ENCODE results near the gene CHST9.
"Not testable (repeated sequence)": the region's sequence is repeated elsewhere in the genome, so short reads cannot be mapped to it uniquely, and the experiment has no call there.

The CHST9 gene

GRCh38 chr18:27009293-27009692 is 175.8 kb downstream of the CHST9 start:
- H3K4me3 Mint-ChIP-seq: no peak overlapping the region
- no peak overlapping the region for H3K27ac Mint-ChIP-seq
- peaks cover 11% of the 10 kb centered on the region for H3K9me3 Mint-ChIP-seq
- no peaks in the 10 kb centered on the region for H3K4me1 Mint-ChIP-seq
- no peaks in the 10 kb centered on the region for H3K36me3 Mint-ChIP-seq
- DNase-seq (ENCODE audit: low spot score in 2 of 2): no peak
- ATAC-seq: no peak

GRCh38 chr18:27008575-27008974 is 176.5 kb downstream of the CHST9 start:
- Mint-ChIP-seq H3K9me3 (peaks cover 15% of the 10 kb centered on the region), H3K4me3 (no peak overlapping the region), H3K27ac (no peak overlapping the region), H3K36me3 (no peaks in the 10 kb centered on the region), H3K4me1 (no peaks in the 10 kb centered on the region)
- ATAC-seq: no peak
- no peak for DNase-seq (ENCODE audit: low spot score in 2 of 2)

GRCh38 chr18:27007880-27008279 is 177.2 kb downstream of the CHST9 start:
- no peaks in the 10 kb centered on the region for H3K4me1 Mint-ChIP-seq
- no peak for ATAC-seq
- peaks cover 15% of the 10 kb centered on the region for H3K9me3 Mint-ChIP-seq
- DNase-seq (ENCODE audit: low spot score in 2 of 2): no peak
- H3K27ac Mint-ChIP-seq: no peak overlapping the region
- no peaks in the 10 kb centered on the region for H3K36me3 Mint-ChIP-seq
- H3K4me3 Mint-ChIP-seq: no peak overlapping the region

GRCh38 chr18:27005589-27005988 is 179.5 kb downstream of the CHST9 start:
- no peaks in the 10 kb centered on the region for H3K4me1 Mint-ChIP-seq
- peaks cover 16% of the 10 kb centered on the region for H3K9me3 Mint-ChIP-seq
- DNase-seq (ENCODE audit: low spot score in 2 of 2) (no peak), ATAC-seq (no peak)
- no peaks in the 10 kb centered on the region for H3K36me3 Mint-ChIP-seq
- H3K27ac Mint-ChIP-seq: no peak overlapping the region
- H3K4me3 Mint-ChIP-seq: no peak overlapping the region

GRCh38 chr18:27004056-27004829 is 180.9 kb downstream of the CHST9 start:
- no peak overlapping the region for H3K27ac Mint-ChIP-seq
- H3K4me1 Mint-ChIP-seq: no peaks in the 10 kb centered on the region
- H3K9me3 Mint-ChIP-seq: peaks cover 16% of the 10 kb centered on the region

GRCh38 chr18:26999797-27000196 is 185.3 kb downstream of the CHST9 start:
- no peak for ATAC-seq
- Mint-ChIP-seq H3K27ac (no peak overlapping the region), H3K4me1 (no peaks in the 10 kb centered on the region), H3K36me3 (no peaks in the 10 kb centered on the region), H3K4me3 (no peak overlapping the region), H3K9me3 (peaks cover 14% of the 10 kb centered on the region)
- DNase-seq (ENCODE audit: low spot score in 2 of 2): no peak

More at GRCh38 chr18:27004056-27004829, 180.9 kb downstream of the CHST9 start:
- DNase-seq (ENCODE audit: low spot score in 2 of 2) (no peak), ATAC-seq (no peak)
- Mint-ChIP-seq H3K36me3 (no peaks in the 10 kb centered on the region), H3K4me3 (no peak overlapping the region)

GRCh38 chr18:26993568-26993967 is 191.5 kb downstream of the CHST9 start:
- Mint-ChIP-seq H3K4me1 (no peaks in the 10 kb centered on the region), H3K4me3 (no peak overlapping the region), H3K9me3 (peaks cover 19% of the 10 kb centered on the region), H3K36me3 (no peaks in the 10 kb centered on the region), H3K27ac (no peak overlapping the region)
- DNase-seq (ENCODE audit: low spot score in 2 of 2): no peak
- ATAC-seq: no peak

- H3K4me3 Mint-ChIP-seq: no peak overlapping the region
- DNase-seq (ENCODE audit: low spot score in 2 of 2): no peak
- no peak for ATAC-seq
- no peaks in the 10 kb centered on the region for H3K4me1 Mint-ChIP-seq
- H3K27ac Mint-ChIP-seq: no peak overlapping the region
- no peaks in the 10 kb centered on the region for H3K36me3 Mint-ChIP-seq
- peaks cover 17% of the 10 kb centered on the region for H3K9me3 Mint-ChIP-seq
Observed at GRCh38 chr18:26992926-26993325, 192.2 kb downstream of the CHST9 start.

- H3K4me3 Mint-ChIP-seq: no peak overlapping the region
- DNase-seq (ENCODE audit: low spot score in 2 of 2) (no peak), ATAC-seq (no peak)
- no peaks in the 10 kb centered on the region for H3K36me3 Mint-ChIP-seq
- H3K9me3 Mint-ChIP-seq: peaks cover 23% of the 10 kb centered on the region
- no peaks in the 10 kb centered on the region for H3K4me1 Mint-ChIP-seq
- H3K27ac Mint-ChIP-seq: no peak overlapping the region
Observed at GRCh38 chr18:26989842-26990241, 195.3 kb downstream of the CHST9 start.

- ATAC-seq (no peak), DNase-seq (ENCODE audit: low spot score in 2 of 2) (no peak)
- H3K4me3 Mint-ChIP-seq: no peak overlapping the region
- H3K9me3 Mint-ChIP-seq: peaks cover 11% of the 10 kb centered on the region
- H3K36me3 Mint-ChIP-seq: no peaks in the 10 kb centered on the region
- H3K27ac Mint-ChIP-seq: no peak overlapping the region
- H3K4me1 Mint-ChIP-seq: no peaks in the 10 kb centered on the region
Observed at GRCh38 chr18:26981360-26982082, 203.6 kb downstream of the CHST9 start.

- Mint-ChIP-seq H3K9me3 (no peaks in the 10 kb centered on the region), H3K27ac (no peak overlapping the region), H3K4me1 (no peaks in the 10 kb centered on the region), H3K4me3 (no peak overlapping the region), H3K36me3 (no peaks in the 10 kb centered on the region)
- ATAC-seq (no peak), DNase-seq (ENCODE audit: low spot score in 2 of 2) (no peak)
Observed at GRCh38 chr18:26978812-26979341, 206.2 kb downstream of the CHST9 start.

GRCh38 chr18:26977781-26978180 is 207.3 kb downstream of the CHST9 start:
- no peak for ATAC-seq
- H3K36me3 Mint-ChIP-seq: no peaks in the 10 kb centered on the region
- no peaks in the 10 kb centered on the region for H3K4me1 Mint-ChIP-seq
- no peaks in the 10 kb centered on the region for H3K9me3 Mint-ChIP-seq
- no peak overlapping the region for H3K27ac Mint-ChIP-seq
- H3K4me3 Mint-ChIP-seq: no peak overlapping the region
- no peak for DNase-seq (ENCODE audit: low spot score in 2 of 2)

- Mint-ChIP-seq H3K4me3 (no peak overlapping the region), H3K27ac (no peak overlapping the region), H3K9me3 (peaks cover 7% of the 10 kb centered on the region), H3K4me1 (no peaks in the 10 kb centered on the region), H3K36me3 (no peaks in the 10 kb centered on the region)
- DNase-seq (ENCODE audit: low spot score in 2 of 2) (no peak), ATAC-seq (no peak)
Observed at GRCh38 chr18:26976206-26976605, 208.9 kb downstream of the CHST9 start.

- not testable (repeated sequence) for ATAC-seq; H3K27ac Mint-ChIP-seq; H3K36me3 Mint-ChIP-seq; H3K4me1 Mint-ChIP-seq; H3K4me3 Mint-ChIP-seq; DNase-seq (ENCODE audit: low spot score in 2 of 2)
- H3K9me3 Mint-ChIP-seq: peaks cover 10% of the 10 kb centered on the region
Observed at GRCh38 chr18:26972549-26972948, 212.6 kb downstream of the CHST9 start.

- Mint-ChIP-seq H3K4me3 (no peak overlapping the region), H3K27ac (no peak overlapping the region), H3K4me1 (no peaks in the 10 kb centered on the region), H3K9me3 (peaks cover 10% of the 10 kb centered on the region), H3K36me3 (no peaks in the 10 kb centered on the region)
- no peak for DNase-seq (ENCODE audit: low spot score in 2 of 2)
- ATAC-seq: no peak
Observed at GRCh38 chr18:26971409-26971808, 213.7 kb downstream of the CHST9 start.

- Mint-ChIP-seq H3K27ac (no peak overlapping the region), H3K9me3 (peaks cover 10% of the 10 kb centered on the region), H3K36me3 (no peaks in the 10 kb centered on the region), H3K4me3 (no peak overlapping the region), H3K4me1 (no peaks in the 10 kb centered on the region)
- no peak for DNase-seq (ENCODE audit: low spot score in 2 of 2)
- no peak for ATAC-seq
Observed at GRCh38 chr18:26970637-26971036, 214.5 kb downstream of the CHST9 start.
